A549 treated with AZD9567 at 1 μM for 4 hours (cell line): ENCODE data around the gene CCL19. TPM values are rescaled to one million over a fixed set of nuclear protein-coding genes. Genes with fewer than 3 reads are reported as not detected.

ENCODE experiments used
- total RNA-seq: library from RNA; stranded (reverse); fragments of 200-300 nt; extraction: Qiagen RNA extraction; gene quantifications from 5 replicates; pipeline ENCODE4 v1.2.3, GENCODE V29; 2022; ENCODE audit not compliant: insufficient read depth

CCL19 gene
- total RNA-seq = not detected in 5 replicates

GRCh38 chr9:34690983-34691935 is at the start of gene CCL19:
Gene CCL19 (minus strand): TSS chr9:34691276. CDS start chr9:34691139, 137 bp downstream.

GRCh38 chr9:34710023-34710422 is 18.9 kb upstream of the CCL19 start, which contains the start of gene CCL21:
Gene CCL21 (minus strand): TSS chr9:34710136. CDS start chr9:34710066, 70 bp downstream.

GRCh38 chr9:34662526-34663302 is 28.4 kb downstream of the CCL19 start, which contains the start of gene CCL27:
Gene CCL27 (minus strand): TSS chr9:34662657. CDS start chr9:34662633, 24 bp downstream.

GRCh38 chr9:34651876-34652601 is 39.0 kb downstream of the CCL19 start, which contains the start of gene IL11RA:
Gene IL11RA (plus strand): TSS chr9:34652185. CDS start chr9:34655218, 3,033 bp downstream.

GRCh38 chr9:34646211-34647083 is 44.6 kb downstream of the CCL19 start, which contains the start of gene GALT:
Gene GALT (plus strand): TSS chr9:34646675. CDS start chr9:34646705, 30 bp downstream.

Other genes starting within 250 kb of the CCL19 start
- gene FAM219A, start 232.7 kb downstream of the CCL19 start, total RNA-seq = 17.4 to 19.1 TPM (median 18.6 TPM) in 5 replicates
- 0.07 to 0.78 TPM (median 0.26 TPM) in 5 replicates for gene DNAI1, start 232.5 kb downstream of the CCL19 start, total RNA-seq
- 1.9 to 2.3 TPM (median 2.0 TPM) in 4 of 5 replicates, not detected in the other for gene ENHO, start 168.3 kb downstream of the CCL19 start, total RNA-seq
- 0.03 to 0.21 TPM (median 0.16 TPM) in 4 of 5 replicates, not detected in the other for gene CNTFR, start 101.6 kb downstream of the CCL19 start, total RNA-seq
- 34.7 to 48.6 TPM (median 45.6 TPM) in 5 replicates for gene RPP25L, start 79.2 kb downstream of the CCL19 start, total RNA-seq
- gene DCTN3, start 70.8 kb downstream of the CCL19 start, total RNA-seq = 110 to 122 TPM (median 111 TPM) in 5 replicates
- gene ARID3C, start 62.2 kb downstream of the CCL19 start, total RNA-seq = 0.14 to 0.35 TPM (median 0.25 TPM) in 4 of 5 replicates, not detected in the other
- gene SIGMAR1, start 53.5 kb downstream of the CCL19 start, total RNA-seq = 169 to 208 TPM (median 204 TPM) in 5 replicates
- 17.9 to 23.3 TPM (median 20.5 TPM) in 5 replicates for gene GALT, start 44.6 kb downstream of the CCL19 start, total RNA-seq
- gene IL11RA, start 39.1 kb downstream of the CCL19 start, total RNA-seq = 6.2 to 8.2 TPM (median 6.9 TPM) in 5 replicates
- 0.22 to 0.24 TPM (median 0.22 TPM) in 3 of 5 replicates, not detected in the others for gene CCL27, start 28.6 kb downstream of the CCL19 start, total RNA-seq
- gene CCL21, start 18.9 kb upstream of the CCL19 start, total RNA-seq = not detected in 5 replicates